Femur (tissue), 1 donor: ENCODE measurements around the gene LYZL2.
A peak's percentile ranks its signal among the peaks of the same experiment; 100 is the strongest.
"Not testable (repeated sequence)": the region's sequence is repeated elsewhere in the genome, so short reads cannot be mapped to it uniquely, and the experiment has no call there.

Experiments
- DNase-seq: peaks from one replicate; pipeline ENCODE4 v3.0.0-alpha.2; 2017

LYZL2 gene

GRCh38 chr10:30629653-30630052, at the start of gene LYZL2:
TSS of gene LYZL2 (minus strand) at chr10:30629753. CDS start at chr10:30626915, 2,838 bp downstream.
- no peak for DNase-seq

DNA sequence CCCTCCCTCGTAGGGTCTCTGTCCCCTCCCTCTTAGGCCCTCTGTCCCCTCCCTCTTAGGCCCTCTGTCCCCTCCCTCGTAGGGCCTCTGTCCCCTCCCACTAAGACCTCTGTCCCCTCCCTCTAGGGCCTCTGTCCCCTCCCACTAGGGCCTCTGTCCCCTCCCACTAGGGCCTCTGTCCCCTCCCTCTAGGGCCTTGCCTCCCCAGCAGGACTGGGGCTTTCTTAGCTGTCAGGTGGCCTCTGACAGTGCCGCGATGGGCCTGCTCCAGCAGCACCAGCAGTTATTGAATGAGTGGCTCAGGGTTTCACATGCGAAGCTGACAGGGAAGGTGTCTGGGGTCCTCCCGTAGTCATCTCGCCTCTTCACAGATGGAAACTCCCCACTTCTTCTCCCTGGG, 48.1 kb upstream of the LYZL2 start:
- not testable (repeated sequence) for DNase-seq

- DNase-seq = not testable (repeated sequence)
These were observed 47.6 kb upstream of the LYZL2 start for GRCh38 chr10:30677146-30677545.

DNA sequence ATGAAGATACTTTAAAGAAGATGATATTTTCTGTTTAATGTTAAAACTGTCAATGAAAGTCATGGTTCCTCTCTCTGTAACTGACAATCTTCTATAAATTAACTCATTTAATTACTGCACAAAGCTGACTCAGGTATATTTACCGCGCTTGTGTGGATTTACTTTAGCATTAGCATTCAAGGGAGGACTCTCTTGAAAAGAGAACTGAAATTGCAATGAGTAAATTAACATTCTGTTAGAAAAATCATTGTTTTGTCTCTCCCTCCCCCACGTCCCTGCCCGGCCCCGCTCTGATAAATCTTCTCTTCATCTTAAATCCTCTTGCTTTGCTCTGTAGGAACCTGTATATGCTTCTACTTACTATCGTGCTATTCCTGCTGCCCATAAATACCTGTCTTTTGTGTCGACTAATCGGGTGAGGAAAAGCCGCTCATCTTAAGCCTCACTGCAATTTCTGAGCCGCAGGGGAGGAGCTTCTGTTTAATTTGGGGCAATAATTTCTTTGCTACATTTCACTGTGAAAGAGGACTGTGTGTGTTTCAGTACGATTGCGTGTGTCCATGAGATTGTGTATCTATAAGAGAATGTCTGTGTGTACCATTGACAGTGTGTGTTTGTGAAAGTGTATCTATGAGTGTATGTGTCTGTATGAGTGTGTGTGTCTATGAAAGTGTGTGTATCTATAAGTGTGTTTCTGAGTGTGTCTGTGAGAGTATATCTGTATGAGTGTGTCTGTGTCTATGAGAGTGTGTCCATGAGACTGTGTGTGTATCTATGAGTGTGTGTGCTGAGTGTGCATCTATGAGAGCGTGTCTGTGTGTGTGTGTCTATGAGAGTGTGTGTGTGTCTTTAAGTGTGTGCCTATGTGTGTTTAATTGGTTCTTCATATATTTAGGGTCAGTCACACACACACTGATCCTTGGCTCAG, 46.5 kb upstream of the LYZL2 start:
- no peak for DNase-seq

DNA sequence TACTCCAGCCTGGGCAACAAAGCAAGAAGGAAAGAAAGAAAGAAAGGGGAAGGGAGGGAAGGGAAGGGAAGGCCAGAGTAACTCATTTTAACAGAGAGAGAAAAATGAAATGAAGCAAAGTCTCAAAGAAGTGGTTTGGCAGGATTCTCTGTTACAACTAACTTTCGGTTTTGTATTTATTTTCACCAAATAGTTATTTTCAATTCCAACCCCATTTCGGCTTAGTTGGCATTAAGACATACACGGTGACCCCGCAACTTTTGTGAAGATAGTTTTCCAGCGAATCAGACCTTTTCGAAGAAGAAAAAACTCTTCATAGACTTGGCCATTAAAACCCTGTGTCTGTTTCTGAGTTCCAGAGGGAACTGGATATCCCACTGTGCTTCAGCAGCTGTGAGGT, 45.2 kb upstream of the LYZL2 start:
- DNase-seq = no peak

GRCh38 chr10:30673262-30673661, 43.7 kb upstream of the LYZL2 start:
- DNase-seq = not testable (repeated sequence)

DNA sequence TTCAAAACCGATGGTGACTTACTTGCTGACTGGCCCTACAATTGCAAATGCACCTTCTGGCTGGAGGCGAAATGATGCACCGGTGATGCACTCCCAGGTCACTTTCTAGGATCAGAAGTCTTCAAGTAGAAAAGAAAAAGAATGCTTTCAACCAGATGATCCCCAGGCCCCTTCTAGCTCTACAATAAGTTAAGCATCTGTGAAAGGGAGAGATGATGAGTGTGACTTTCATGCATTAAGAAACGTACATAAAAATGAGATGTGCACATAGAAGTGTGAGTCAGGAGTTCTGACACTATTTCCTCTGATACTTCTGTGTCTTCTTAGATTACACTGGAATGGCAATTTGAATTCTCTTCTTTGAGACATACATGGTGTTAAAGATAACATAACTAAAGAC, 42.8 kb upstream of the LYZL2 start:
- DNase-seq = not testable (repeated sequence)

DNA sequence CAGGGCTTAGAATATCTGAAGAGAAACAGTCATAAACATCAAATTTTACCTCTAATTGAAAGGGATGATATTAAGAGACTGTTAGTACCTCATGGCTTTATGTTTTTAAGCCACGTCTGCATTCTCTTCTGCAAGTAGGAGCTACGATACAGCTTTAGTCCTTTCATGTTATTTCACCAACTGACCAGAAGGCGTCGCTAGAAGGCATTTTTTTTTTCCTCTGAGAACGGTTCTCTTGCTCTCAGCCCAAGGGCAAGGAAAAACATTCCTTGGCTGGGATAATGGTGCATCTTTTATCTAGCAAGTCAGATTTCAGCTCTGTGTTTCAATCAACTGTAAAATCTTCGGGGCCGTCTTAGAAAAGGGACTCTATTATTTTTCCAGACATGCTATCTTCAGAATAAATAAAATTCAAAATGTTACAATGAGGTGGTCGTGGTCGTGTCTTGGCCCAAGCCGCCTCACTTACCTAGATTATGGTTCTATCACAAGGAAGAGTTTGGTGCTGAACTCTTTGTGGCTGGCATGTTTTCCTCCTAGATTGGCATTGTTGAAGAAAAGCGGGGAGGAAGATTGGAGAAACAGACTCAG, 41.6 kb upstream of the LYZL2 start:
- DNase-seq = peak; percentile 60

- peak; percentile 74 for DNase-seq
These were observed 38.4 kb upstream of the LYZL2 start for GRCh38 chr10:30667982-30668381.

GRCh38 chr10:30663403-30663802, 33.9 kb upstream of the LYZL2 start:
- DNase-seq = not testable (repeated sequence)

- no peak for DNase-seq
These were observed 33.3 kb upstream of the LYZL2 start for GRCh38 chr10:30662814-30663213.

- DNase-seq = not testable (repeated sequence)
These were observed 30.8 kb upstream of the LYZL2 start for GRCh38 chr10:30660314-30660713.

GRCh38 chr10:30656233-30656632, 26.7 kb upstream of the LYZL2 start:
- no peak for DNase-seq

- DNase-seq = peak; percentile 57
These were observed 25.4 kb upstream of the LYZL2 start for GRCh38 chr10:30655001-30655400.

DNA sequence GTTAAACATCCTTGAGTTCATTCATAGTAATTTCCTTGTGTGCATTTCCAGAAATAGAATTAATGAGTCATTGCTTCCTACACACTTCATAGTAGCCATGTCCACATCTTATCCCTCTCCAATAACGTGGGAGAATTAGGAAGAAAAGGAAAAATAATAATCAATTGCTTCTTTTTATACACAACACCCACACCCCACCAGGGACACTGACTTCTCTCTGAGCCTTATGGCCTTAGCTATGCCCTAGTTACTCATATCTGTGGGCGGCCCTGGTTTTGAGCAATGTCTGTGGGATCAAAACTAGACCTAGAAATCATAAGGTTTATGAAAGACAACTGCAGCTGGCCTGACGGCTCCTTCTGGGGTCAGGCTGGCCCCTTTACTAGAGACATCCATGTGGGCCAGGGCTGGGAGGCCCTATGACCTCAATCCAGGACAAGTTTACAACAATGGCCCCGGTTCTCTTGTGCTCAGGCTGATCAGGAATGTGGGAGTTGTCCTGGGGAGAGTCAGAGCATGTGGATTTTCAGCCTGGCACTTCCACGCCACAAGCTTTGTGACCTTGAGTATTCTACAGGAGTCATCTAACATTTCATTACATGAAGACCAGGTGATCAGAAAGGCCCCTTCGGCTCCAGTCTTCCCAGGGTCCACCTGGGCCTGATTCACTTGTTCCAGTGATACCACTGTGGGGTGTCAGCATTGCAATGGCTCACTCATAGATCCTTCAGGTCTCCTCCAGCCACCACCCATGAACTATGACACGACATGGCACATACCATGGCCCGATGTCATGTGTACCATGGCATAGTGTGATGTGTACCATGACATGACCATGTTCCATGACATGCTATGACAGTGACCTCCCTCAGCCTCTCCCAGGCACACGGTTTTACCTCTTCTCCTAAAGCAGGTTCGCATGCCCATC, 22.2 kb upstream of the LYZL2 start:
- DNase-seq = not testable (repeated sequence)

DNA sequence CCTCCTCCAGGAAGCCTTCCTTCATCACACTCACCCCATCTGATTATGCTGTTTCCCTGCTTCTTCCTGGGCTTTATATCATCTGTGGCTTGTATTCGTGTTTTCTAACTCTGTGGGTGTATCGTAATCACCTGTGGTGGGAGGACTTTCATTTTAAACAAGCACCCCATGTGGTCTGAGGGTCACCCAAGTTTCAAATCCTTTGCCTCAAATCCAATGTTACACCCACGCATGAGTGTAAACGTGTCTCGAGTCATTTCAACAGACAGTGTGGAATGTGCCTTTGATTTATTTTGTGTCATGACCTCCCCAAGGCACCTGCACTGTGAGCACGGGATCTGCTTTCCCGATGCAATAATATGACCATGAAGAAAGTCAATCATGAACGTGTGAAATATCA, 17.5 kb upstream of the LYZL2 start:
- no peak for DNase-seq

GRCh38 chr10:30645340-30645827, 15.8 kb upstream of the LYZL2 start:
- DNase-seq = peak; percentile 80

- DNase-seq = not testable (repeated sequence)
These were observed 14.9 kb upstream of the LYZL2 start for GRCh38 chr10:30644408-30644861.

DNA sequence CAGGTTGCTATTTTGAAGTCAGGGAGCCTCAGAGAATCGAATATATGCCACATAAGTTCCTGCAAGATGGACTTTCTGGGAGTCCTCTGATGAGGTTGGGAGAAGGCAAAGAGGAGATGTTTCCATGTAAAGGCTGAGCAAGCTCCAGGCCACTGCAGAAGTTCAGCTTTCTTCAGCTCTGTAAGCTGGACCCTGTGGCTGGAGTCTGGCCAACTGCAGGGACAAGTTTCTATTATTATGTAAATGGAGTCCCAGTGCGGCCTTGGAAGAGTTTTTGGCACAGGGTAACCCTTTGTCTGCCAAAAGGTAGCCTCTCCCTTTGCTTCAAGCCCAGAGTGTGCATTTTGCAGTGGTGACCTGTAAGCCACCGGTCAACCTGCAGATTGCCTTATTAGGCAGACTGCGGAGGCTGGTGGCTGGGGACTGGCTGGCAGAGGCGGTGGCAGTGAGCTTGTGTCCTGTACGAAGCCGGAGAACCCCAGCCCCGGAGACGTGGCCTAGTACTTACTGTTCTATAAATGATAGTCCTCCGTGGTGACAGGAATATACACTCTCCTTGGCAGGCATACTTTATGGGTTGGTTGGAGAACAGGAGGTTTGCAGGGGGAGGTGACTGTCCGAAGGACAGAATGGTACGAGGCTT, 14.1 kb upstream of the LYZL2 start:
- DNase-seq = not testable (repeated sequence)

DNA sequence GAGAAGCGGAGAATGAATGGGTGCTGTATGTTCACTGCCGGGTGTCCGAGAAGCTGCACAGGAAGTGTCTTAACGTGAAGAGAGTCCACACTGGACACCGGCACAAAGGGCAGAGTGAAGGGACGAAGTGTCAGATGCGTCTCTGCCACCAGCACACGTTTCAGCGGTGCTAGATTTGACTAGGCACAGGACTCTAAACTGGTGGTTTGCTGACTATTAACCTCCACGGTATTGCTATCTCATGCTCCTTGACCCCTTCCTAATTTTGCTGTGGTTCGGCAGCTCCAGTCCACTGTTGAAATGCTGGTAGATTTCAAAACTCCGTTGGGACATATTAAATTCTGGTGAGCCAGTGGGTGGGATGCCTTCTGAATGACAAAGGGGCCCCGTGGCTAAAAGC, 13.3 kb upstream of the LYZL2 start:
- not testable (repeated sequence) for DNase-seq

DNA sequence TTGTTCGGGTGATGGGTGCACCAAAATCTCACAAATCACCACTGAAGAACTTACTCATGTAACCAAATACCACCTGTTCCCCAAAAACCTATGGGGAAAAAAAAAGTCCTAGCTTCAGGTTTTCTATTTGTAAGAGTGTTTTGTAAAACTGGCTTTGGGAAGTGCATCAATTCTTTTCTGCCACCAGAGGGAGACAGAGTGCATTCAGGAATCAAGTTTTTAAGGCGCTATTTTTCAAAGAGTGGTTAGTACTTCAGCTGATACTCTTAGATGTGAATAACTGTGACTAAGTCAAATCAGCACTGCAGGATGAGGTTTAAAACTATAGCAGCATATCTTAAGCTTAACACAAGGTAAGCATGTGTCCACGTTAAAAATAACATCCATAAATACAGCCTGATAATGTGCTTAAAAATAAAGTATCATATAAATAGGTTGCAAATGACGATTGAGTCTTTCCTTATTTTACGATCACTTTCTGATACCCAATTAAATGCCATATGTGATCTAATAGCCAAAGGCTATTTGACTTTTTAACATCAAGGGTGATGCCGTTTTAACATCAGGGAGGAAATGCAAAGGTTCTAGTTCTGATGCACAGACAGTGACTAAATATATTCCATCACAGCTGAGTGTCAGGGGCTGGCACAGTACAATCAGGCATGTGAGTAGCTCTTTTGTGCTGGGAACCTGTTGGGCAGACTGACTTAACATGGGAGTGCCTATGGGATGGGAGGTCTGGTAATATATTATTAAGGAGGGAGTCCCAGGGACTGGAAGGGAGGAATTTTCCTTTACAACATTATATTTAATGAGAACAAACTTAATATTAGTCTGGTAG, 10.6 kb upstream of the LYZL2 start:
- no peak for DNase-seq
